Activated T-helper 9 cell treated with anti-CD3 and anti-CD28 coated beads, Interleukin-2, amount 50 U/mL, for 16 hours (primary cell): ENCODE results near the gene DPEP2.
A peak's percentile ranks its signal among the peaks of the same experiment; 100 is the strongest.
"Not testable (repeated sequence)": the region's sequence is repeated elsewhere in the genome, so short reads cannot be mapped to it uniquely, and the experiment has no call there.

Experiments
- DNase-seq: peaks from one replicate; pipeline ENCODE4 v3.0.0-alpha.2; 2020; ENCODE audit warnings: low read depth

Gene DPEP2

DNA sequence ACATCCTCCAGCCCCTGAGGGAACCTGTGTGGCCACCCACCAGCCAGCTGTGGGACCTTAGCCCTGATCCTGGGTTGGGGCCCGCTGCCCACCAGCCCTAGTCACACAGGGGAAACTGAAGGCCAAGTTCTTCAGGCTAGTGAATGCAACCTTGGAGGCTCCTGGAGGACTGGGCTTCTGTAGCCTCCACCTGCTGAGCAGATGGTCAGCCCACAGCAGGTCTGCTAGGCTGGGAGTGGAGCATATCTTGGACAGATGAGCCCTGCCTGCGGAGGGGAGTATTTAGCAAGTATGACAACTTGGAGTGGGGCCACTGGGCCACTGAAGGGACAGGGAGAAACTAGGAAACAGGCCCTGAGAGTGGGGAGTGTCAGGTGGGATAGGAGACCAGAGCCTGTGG, 23.1 kb downstream of the DPEP2 start:
- no peak for DNase-seq

DNA sequence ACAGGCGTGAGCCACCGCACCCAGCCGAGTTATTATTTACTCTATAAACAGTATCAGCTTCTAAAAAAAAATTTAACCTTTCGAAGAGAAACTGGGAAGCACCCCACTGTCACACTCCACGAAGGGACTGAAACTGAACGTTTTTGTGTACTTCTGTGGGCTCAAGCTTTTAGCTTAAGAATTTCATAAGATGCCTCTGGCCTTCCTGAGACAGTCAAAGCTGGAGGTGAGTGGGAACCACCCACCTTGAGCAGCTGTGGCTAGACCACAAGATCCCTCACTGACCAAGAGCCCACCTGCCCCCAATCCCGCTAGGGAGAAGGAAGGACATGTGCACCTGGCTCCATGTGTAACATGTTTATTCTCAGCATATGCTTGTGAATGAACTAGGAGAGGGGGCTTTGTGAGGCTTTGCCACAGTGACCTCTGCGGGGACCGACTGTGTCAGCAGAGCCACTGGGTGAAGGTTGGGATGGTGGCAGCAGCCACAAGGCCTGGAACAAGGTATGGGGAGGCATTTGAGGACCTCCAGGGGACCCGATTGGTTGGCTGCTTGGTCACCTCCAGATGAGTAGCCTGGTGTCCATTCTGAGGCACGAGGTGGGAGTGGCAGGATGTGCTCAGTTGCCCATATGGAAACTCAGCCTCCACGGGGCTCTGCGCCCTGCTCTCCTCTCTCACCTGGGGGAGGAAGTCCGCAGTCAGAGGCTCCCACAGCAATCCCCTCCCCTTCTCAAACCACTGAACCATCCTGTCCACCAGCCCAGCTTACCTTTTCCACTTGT, 23.8 kb downstream of the DPEP2 start:
- DNase-seq, result no peak

DNA sequence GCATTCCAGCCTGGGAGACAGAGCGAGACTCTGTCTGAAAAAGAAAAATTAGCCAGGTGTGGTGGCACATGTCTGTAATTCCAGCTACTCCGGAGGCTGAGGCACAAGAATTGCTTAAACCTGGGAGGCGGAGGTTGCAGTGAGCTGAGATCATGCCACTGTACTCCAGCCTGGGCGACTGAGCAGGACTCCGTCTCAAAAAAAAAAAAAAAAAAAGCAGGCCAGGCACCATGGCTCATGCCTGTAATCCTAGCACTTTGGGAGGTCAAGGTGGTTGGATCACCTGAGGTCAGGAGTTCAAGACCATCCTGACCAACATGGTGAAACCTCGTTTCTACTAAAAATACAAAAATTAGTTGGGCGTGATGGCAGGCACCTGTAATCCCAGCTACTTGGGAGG, 27.0 kb downstream of the DPEP2 start:
- DNase-seq, result not testable (repeated sequence)

DNA sequence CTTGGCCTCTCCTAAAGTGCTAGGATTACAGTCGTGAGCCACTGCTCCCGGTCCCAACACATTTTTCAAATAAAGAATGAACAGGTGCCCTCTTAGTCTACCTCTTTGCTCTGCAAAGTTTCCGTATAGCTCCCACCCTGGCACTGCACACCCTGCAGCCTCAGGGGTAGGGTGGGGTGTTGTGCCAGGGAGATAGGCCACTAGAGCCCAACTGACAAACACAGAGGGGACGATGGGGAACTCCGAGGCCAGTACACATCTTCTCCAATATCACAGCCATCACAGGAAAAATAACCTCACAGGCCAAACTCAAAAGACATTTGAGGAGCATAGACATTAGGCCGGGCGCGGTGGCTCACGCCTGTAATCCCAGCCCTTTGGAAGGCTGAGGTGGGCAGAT, 28.2 kb downstream of the DPEP2 start:
- no peak for DNase-seq

DNA sequence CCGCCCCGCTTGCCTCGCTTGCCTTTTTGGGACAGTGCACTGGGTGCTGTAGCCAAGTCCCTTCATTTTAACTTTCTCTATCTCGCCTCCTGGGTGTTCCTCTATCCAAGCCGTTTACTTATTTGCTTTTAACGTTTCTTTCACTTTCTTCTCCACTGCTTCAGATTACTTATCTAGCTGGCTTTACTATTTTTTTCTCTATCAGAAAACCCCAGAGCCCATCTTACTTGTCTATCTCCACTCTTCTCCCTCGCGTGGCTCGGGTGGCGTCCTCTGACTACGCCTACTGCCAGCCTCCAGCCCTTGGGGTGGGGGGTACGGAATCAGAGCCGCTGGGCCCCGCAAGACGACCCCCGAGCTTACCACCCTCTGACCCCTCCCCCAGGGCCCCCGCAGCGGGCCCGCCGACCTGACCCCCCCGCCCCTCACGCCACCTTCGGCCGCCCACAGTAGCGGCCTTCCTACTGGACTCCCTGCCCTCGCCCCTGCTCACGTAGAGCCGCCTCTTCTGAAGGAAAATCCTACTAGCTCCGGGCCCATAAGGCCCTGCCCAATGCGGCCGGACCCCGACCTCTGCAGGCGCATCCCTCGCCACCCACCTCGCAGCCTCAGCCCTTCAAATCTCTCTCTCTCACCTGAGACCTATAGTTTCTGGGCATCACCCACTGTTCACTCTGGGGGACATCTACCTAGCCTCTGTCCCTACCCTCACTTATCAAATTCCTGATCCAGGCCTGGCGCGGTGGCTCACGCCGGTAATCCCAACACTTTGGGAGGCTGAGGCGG, 29.8 kb downstream of the DPEP2 start:
- no peak for DNase-seq

DNA sequence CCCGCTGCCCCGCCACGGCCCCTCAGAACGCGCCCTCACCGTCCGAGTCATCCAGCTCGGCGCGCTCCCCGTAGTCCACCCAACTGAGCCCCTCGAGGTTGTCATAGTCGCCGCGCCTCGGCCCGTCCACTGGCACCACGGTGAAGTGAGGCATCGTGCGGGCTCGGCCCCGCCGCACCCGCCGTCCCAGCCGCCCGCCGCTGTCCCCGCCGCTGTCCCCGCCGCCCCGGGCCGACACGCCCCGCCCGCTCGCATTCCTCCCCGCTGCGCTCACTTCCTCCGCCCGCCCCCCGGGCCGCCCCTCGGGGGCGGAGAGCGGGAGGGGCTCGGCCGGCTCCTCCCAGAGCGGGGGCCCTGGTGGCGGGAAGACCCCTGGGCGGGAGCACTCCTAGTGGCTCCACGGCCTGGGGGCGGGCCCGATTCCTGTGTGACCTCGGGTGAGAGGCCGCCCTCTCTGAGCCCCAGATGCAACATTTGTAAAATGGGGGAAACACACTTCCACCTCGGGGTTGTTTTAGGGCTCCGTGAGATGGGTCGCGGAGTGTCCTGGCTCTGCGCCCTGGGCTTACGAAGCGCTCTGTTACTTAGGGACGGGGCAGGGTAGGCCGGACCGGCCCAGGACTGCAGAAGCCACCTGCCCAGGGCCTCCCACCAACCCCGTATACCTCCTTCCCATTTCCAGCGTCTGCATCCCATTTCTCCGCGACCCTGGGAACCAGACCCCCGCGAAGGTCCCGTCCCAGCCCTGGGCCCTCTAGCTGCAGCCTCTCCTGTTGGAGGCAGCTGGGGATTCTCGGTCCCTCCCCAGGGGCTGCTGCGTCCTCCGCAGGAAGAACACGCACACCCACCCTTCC, 30.7 kb downstream of the DPEP2 start, which contains the start of gene SLC12A4:
TSS of gene SLC12A4 (minus strand) at position 238 of the 854 bp plus-strand sequence. CDS start at position 154, 84 bp downstream.
- peak; percentile 78 for DNase-seq

DNA sequence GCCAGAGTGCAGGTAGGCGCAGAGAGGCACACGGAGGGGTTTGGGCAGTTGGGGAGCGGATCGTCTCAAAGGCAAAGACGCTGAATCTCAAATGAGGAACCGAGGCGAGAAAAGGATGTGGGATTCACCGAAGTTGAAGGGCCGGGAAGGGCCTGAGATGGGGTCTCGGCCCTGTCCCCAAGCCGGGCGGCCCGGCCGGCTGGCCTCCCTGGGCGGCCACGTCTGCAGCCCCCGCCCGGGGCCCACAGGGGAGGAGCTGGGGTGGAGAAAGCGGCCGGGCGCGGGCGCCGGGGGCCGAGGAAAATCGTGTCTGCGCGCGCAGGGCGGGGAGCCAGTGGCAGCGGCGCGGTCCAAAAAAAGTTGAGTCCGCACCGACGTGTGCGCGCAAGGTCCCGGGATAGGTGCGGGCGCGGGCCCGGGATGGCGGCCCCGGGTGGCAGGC, 31.3 kb downstream of the DPEP2 start:
- peak; percentile 18 for DNase-seq

DNA sequence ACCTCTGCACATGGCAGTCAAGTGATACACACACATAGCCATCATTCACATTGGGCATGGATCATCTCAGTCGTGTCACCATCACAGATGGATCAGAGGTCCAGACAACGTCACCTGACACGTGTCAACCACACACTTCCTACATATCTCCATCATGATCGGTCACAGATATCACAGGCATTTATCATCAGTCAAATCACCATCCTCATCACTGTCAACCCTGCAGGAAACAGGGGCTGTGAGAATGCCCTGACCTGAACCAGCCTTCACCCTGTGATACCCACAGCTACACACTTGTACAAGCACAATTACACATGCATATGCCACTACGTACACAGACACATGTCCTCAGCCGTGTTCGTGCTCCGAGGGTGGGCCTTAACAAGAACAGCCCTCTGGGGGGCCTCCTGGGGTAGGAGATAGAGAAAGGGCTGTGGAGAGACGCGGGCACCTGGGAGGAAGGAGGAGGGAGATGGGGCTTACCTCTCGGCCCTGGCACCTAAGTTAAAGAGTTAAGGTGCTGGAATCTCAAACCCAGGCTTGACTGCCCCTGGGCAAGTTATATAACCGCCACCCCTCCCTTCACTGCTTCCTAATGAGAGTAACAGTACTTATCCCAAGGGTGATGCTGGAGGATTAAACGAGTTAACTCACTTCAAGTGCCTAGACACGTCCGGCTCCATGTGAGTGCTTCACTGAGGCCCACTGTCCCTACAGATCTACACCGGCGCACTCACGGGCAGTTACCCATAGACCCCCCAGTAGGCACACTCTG, 31.9 kb downstream of the DPEP2 start:
- DNase-seq, result no peak

DNA sequence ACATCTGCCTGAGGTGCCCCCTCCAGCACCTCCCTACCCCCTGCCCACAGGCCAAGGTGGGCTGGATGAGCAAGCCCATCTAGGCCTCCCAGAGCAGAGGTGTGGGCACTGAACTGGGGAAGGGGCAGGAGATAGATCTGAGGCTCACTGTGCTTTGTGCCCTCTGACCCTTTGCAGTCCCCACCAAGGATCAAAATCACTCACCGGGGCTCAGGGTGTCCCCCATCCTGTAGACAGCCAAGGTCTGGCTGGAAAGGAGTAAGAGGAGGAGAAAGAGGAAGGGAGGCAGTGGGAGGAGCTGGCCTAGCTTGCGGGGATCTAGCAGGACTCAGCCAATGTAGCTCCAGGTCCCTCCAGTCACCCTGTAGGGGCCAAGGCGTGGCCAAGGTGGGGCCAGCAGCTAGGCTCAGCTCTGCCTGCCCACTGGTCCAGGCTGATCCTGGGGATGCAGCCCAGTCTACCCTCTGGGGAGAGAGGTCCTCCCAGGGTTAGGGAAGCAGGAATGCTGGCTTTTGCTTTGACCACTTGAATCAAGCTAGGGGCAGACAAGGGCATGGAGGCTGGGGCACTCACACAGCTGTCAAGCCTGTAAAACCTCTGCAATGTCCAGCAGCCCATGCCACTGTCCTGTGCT, 32.6 kb downstream of the DPEP2 start:
- DNase-seq, result no peak

DNA sequence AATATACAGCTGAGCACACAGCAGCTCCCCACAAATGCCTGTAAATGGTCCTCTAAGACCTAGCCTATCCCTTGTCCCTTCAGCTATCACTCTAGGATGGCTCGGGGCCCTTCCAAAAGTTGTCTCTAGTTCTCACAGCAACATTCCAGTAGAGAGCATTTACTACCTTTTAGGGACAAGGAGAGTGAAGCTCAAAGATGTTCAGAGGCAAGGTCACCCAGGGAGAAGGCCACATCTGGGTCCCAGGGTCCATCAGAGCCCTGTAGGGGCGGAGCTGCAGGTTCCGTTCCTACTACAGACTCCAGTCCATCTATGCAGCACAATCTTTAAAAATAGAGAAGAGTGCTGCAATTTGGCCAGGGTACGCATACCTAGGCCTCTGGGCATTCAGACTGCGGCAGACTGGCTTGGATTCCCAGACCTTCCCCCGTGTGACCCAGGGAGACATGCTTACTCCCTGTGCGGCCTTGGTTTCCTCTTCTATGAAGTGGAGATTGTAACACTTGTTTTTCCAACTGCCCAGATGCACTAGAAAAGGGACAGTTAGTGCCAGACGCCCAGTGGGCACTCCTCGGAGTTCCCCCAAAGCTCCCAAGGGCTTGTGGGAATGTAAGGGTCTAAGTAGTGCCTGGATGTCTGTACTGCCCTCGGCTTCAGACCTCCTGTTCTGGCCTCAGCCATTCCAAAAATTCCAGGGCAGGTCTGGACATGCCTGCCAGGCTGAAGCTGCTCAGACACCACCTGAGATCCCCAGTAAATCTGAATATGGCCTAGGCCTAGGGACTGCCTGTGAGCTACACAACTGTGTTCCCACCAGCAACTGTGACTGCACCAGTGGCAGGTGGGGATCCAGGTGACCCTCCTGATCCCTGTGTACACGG, 33.4 kb downstream of the DPEP2 start:
- DNase-seq, result no peak

DNA sequence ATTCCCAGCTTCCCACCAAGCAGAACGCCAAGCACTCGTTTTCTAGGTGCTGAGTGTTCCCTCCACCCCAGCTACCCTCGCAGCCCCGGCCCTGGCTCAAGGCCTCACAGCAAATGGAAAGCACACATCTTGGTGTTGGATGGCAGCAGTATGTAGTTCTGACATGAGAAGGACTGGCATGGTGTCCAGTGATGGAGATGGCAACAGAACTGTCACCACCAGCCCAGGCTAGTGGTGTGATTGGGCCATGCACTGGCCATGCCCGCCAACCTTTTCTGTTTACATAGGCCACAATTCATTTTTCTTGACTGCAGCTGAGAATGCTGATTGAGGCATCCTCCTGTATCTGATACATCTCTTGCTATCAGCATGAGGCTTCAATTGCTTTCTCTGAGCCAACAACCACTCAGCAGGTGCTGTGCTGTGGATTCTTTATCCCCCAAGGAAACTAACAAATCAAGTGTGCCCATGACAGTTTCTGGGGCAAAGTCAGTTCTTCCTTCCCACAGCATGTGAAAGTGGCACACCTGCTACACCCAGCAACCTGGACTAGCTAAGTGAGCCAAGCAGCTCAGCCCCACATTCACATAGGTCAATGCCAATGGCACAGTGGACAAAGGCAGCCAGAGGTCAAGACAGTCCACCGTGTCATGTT, 34.7 kb downstream of the DPEP2 start:
- DNase-seq, result no peak

DNA sequence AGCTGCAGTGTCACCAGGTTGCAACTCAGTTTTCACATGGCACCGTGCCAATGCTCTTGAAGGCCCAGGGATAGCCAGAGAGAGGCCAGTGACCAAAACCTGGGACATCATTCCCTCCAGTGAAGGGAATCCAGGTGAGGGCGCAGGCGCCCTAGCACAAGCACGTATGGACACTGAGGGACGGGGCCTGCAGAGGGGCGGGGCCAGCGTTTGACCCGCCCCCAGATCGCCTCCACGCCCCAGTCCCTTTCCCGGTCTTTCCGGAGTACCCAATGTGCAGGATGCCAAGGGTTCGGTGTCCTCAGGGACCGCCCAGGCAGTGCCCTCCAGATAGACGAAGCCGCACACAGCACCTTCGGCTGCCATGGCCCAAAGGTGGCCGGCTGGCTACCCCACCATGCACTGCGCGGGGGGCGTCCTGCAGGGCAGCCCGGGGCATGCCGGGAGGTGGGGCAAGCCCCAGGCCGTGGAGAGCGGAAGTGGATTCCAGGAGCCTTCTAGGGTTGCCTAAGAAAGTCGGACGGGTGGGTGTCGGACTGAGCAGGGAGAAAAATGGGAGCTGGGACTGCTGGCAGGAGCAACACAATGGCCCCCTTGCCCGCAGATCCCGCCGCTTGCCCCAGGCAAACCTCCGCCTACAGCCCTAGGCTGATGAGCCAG, 35.5 kb downstream of the DPEP2 start:
- no peak for DNase-seq

DNA sequence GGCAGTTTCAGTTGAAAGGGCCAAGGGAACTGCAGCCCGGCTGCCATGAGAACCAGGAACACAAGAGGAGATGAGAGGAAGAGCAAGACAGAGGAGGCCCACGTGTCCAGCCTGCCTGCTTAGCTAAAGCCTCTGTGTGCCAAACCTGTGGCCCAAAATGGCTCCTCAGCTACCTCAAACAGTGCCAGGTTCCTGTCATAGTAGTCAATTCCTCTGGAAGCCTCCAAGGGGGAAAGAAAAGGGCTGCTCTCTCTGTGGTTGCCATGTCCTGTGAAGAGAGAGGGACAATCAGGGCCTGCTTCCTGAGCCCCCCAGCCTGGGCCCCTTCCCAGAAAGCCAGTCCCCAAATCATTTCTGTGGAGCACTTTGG, 36.0 kb downstream of the DPEP2 start:
- DNase-seq, result no peak

DNA sequence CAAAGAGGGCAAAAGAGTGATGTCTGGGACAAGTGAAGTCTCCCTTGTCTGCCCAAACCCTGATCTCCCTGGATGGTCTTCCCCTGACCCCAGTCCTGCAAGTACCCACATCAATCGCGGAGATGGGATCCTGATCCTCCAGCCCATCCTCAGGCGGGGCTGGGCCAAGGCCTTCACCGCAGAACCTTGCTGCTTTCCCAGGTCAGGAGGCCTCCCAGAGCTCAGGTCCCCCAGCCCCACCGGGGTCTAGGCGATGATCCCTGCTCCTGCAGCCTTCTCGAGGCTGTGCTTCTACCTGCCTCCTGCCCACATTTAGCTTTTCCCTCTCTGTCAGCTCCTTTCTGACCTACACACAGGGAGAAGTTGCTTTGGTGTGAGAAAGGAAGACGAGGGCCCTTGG, 37.1 kb downstream of the DPEP2 start:
- no peak for DNase-seq

DNA sequence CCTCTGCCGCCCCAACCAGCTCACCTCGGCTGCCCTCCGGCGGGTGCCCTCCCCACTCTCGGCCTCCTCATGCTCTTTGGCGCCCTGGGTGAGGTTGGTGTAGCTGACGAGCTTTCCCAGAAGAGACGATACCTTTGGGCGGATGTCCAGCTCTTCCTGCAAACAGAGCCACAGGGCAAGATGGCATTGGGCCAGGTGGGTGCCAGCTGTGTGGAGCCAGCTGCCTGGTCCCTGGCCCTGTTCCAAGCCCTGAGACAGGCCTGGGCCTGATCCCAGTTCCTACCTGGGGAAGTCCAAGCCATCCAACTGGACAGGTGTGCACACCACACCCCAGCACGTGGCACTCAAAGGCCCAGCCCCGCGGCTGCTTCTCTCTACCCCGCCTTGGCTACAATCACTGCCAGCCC, 37.7 kb downstream of the DPEP2 start:
- no peak for DNase-seq

DNA sequence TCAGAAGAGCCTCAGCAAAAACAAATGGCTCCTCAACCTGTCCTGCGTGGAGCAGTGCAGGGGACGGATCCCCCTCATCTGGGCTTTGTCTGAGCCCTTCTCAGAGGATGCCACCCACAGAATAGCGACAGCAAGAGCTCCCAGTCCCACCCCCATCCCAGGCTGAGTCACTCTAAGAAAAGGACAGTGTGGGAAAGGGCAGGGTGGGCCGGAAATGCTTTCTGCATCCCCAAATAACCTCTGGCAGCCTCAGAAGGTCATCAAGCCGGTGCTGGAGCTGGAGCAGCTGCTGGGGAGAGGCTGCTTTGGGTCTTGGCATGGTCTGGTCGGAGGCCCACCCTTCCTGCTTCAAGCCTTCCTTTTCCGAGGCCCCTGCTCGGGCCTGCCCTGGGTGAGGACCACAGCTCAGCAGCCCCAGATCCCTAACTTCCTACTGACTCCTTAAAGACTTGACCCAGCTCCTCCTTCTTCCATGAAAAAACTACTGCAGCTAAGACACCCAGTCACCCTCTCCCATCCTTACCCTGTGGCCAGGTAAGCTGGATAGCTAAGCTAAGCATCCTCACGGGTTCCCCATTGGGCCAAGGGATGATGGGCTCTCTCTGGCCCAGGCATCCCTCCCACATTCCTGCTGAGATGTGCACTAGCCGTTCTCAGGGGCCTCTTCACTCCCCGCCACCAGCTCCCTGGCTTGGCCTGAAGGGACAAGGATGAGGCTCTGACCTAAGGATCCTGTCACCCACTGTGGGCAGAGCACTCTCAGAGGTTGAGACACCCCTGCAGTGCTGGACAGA, 39.6 kb downstream of the DPEP2 start:
- no peak for DNase-seq

DNA sequence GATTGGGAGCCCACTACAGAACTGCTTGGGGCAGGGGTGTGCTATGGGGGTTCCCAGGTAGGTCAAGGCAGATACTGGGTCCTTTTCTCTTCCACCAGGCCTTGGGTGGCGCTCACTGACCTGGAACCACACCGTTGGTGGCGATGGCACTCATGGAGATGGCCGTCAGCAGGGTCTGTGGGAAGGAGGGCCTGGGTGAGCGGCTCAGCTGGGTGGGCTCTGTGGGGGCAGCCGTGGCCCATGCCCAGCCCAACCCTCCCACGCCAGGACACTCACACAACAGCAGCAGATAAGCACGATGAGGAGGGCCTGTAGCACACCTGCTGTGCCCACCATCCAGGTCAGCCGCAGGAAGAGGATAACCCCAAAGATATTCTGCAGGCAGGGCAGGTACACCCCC, 41.7 kb downstream of the DPEP2 start:
- no peak for DNase-seq
